C4-2B (cell line): Measurements from ENCODE around the gene MRTFB.

Experiments used
- CTCF ChIP-seq: fragments of 450-650 bp; conservative IDR thresholded peaks from 2 replicates; pipeline ENCODE4 v1.5.1; 2017; ENCODE audit warnings: mild to moderate bottlenecking
- ZFX ChIP-seq: fragments of 450-650 bp; IDR thresholded peaks from 2 replicates; pipeline ENCODE4 v1.6.1; 2017

DNA sequence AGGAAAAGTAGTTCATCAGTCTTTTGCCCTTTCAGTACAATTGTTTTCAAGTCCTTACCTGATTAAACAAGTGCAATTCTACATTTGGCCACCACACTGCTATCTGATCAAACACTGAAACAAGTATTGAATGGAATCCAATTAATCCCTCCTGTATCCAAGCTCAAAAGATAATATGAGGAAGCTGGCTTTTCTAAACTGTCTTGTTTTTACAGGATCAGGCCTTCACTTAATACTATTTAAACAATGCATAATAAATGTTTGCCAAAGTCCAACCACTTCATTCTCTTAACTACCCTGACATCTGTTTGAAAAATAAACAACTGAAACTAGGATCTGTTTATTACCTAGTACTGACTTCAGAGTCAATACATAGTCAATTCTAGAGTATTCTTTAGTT lies 131.6 kb downstream of the MRTFB start:
- TF ChIP-seq CTCF (peak; percentile 75), ZFX (no peak)
